Peyer's patch (tissue), 4 donors: Measurements from ENCODE around the gene ARL15.

Source experiments
- CTCF ChIP-seq, 6 experiments: fragments of 450-650 bp in 4 of 6; fragments of 200-600 bp in 2 of 6; sonication (generic) in 1 of 6; IDR thresholded peaks; one replicate each; pipeline ENCODE4 v1.5.1; 2017 to 2019; ENCODE audit warnings: antibody characterized with exemption in 6 of 6, mild to moderate bottlenecking in 3 of 6, moderate library complexity in 1 of 6
- POLR2A ChIP-seq, 2 donors: fragments of 450-650 bp; IDR thresholded peaks; one replicate each; pipeline ENCODE4 v1.5.1; 2017; ENCODE audit warnings: antibody characterized with exemption in 2 of 2, mild to moderate bottlenecking in 2 of 2, moderate library complexity in 2 of 2

GRCh38 chr5:53915120-53915519 is 395.3 kb downstream of the ARL15 start:
- no peak for TF ChIP-seq POLR2A (IDR thresholded peaks at IDR 0.05)
- no peak for TF ChIP-seq CTCF (IDR thresholded peaks at IDR 0.05)
